ENCODE data around the gene DPH1.

The DPH1 gene

DNA sequence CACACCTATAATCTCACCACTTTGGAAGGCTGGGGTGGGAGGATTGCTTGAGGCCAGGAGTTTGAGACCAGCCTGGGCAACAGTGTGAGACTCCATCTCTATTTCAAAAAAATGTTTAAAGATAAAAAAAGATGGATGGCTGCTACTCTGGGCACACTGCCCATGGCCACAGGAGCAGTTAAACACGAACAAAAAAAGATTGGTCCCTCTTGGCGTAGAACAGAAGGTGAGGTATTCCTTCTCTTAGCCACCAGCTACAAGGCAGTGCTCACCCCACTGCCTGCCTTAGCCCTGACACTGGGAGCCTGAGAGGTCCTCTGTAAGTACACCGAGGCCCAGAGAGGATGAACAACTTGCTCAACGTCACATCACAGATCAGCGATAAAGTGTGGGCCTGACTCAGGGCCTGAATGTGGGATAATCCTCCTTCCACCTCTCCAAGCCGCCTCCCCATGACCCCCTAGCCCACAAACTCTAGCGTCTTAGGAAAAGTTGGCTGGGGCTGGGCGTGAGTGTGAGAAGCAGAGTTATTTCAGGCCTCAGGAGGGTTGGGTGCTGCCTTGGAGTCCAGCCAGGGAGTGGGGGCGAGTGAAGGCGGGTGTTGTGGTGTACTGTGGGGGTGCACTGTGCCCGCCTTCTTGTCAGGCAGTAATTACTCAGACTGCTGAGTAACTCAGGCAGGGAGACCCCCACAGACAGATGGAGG is 2.3 kb upstream of the DPH1 start:
- DNase-seq: no peak

DNA sequence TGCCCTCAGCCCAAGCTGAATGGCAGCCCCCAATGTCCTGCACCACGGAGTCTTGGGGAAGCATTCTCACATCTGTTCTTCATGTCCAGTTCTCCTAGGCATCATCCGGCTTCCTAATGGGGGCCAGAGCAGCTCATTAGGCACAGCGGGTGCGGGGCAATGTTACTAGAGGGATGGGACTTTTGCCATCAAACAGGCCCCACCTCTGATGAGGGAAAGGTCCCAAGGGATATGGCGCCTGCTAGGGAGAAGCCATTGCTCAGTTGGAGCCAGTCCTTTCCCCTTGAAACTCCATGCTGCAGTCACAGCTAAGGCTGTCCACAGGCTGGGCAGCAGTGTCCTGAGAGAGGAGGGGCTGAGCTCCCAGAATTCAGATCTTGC is 1.7 kb upstream of the DPH1 start:
- no peak for DNase-seq

- no peak for DNase-seq
Measured at GRCh38 chr17:2028737-2029136, 1.2 kb upstream of the DPH1 start.

- no peak for DNase-seq
Measured at GRCh38 chr17:2030779-2031163, 818 bp downstream of the DPH1 start.

DNA sequence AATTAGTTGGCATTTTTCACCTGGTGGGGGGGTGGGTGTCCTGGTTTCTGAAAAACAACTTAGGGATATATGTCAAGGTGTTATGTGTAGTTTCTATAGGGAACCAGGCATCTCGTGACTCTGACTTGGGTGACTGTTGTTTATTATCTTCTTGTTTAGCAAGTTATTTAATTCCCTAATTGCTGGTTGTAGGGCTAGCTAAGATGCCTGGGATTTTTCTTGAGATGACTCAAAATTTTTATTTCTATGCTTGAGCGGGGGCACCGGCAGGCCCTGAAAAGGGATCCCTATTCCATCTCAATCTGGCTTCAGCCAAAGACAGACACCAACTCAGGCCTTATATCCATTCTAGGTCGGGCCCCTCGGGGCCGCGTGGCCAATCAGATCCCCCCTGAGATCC is 3.2 kb downstream of the DPH1 start:
- DNase-seq: no peak

DNA sequence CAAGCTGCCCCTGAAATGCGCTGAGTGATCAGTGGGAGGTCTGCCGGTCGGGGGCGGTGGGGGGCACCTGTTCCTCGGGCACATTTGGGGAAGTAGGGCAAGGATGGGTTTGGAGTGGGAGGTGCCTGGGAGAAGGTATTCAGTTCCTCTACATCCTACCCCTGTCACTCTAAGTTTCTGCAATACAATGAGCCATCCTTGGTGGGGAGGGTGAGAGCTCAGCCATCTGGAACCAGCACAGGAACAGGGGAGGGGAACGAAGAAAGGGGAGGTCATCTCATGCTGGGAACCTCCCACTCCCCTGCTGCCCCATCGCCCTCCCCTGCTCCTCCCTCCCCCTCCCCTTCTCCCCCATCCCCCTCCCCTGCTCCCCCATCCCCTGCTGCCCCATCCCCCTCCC is 4.2 kb downstream of the DPH1 start:
- no peak for DNase-seq

DNA sequence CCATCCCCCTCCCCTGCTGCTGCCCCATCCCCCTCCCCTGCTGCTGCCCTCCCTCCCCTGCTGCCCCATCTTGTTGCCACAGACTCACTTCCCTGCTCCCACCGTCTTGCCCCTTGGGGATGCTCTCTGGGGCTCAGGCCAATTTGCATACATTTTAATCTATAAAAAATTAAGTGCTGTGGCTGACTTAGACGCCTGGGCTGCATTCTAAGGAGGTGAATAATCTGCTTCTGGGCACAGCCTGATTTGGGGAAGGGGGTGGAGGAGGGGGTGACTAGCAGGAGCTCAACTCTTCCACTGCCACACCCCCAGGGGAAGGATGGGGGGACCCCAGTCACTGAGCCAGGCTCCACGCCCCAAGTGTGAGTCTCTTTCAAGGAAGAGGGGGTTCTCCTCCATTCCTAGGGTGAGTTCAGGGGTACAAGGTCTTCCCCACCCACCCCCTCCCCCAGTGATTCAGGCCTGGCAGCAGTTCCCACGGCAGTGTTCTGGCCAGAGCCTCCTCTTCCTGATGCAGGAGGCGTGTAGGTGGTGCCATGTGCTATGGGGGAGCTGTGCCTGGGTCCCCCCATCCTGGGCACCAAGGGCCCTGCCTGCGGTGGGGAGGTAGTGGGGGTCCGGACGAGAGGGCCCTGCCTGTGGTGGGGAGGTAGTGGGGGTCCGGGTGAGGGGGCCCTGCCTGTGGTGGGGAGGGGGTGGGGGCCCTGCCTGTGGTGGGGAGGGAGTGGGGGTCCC is 5.0 kb downstream of the DPH1 start:
- DNase-seq: no peak

DNA sequence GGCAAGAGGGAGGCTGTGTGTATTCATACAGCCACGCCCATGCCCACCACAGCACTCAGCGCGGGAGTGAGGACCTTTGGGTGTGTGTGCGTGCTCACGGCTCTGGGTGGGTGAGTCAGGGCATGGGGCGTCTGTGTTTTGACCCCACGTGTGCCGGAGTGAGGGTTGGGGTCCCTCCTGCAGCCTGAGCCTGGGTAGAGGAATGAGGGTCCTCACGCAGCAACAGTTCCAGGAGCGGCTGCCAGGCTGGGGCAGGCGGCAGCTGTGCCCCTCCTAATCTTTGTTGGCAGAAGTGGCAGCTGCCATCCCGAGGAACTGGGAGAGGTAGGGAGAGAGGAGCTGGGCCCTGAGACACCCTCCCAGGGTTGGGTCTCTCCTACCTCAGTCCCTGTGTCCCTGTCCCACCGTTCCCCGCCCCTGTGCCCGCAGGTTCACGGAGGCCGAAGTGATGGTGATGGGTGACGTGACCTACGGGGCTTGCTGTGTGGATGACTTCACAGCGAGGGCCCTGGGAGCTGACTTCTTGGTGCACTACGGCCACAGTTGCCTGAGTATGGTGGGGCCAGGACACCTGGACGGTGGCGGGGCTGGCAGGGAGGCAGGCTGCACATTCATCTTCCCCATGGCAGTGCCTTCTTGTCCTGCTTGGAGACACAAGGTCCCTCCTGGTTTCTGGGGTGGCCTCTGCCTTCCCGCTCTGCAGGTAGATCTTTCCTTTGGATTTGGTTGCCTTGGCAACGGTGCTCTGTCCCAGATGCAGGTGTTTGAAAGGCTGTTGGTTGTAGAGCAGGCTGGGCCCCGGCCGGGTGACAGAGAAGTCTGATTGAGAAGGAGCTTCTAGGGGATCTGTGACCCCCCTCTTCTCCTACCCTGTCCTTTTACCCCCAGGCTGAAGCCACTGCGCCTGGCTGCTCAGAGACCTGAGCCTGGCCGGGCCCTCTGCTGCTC is 5.9 kb downstream of the DPH1 start:
- DNase-seq: no peak

GRCh38 chr17:2037155-2037554 is 7.2 kb downstream of the DPH1 start:
- no peak for DNase-seq

DNA sequence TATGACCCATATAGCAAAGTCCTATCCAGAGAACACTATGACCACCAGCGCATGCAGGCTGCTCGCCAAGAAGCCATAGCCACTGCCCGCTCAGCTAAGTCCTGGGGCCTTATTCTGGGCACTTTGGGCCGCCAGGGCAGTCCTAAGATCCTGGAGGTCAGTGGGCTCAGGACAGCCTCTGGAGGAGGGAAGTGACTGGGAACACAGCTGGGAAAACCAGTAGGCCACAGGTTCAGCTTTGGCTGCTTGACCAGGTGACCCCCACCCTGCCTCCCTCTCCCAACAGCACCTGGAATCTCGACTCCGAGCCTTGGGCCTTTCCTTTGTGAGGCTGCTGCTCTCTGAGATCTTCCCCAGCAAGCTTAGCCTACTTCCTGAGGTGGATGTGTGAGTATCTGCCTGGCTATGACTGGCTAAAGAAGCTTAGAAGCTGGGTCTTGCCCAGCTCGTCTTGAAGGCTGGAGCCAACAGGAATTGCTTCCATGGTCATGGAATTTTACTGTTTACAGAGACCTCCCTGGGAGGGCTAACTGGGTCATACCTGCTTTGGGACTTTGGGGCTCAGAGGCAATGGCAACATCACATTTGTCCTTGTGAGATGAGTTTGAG is 10.4 kb downstream of the DPH1 start:
- DNase-seq: no peak

DNA sequence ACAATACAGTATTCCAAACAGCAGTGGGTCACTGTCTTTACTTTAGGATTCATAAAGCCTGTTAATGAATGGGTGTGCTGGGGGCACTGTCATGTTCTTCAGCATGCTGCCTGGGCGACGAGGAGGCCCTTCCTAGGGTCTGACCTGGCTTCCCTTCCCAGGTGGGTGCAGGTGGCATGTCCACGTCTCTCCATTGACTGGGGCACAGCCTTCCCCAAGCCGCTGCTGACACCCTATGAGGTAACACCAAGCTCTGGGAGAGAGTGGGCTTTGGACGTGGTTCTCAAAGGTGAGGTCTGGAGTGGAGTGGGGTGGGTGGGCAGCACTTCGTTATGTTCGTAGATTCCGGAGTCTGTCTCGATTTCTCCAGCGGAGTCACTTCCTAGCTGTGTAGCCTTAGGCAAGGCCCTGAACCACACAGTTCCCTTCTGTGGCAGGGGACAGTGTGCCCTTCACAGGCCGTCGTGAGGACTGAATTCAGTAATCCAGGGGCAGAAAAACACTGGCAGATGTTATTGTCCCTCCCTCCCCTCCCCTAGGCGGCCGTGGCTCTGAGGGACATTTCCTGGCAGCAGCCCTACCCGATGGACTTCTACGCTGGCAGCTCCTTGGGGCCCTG is 11.1 kb downstream of the DPH1 start:
- DNase-seq: no peak

- DNase-seq: peak; percentile 90
Measured at GRCh38 chr17:2041561-2042389, 11.8 kb downstream of the DPH1 start, which contains the start of gene OVCA2. TSS of gene OVCA2 (plus strand) at chr17:2042022. CDS start at chr17:2042048, 26 bp downstream.

DNA sequence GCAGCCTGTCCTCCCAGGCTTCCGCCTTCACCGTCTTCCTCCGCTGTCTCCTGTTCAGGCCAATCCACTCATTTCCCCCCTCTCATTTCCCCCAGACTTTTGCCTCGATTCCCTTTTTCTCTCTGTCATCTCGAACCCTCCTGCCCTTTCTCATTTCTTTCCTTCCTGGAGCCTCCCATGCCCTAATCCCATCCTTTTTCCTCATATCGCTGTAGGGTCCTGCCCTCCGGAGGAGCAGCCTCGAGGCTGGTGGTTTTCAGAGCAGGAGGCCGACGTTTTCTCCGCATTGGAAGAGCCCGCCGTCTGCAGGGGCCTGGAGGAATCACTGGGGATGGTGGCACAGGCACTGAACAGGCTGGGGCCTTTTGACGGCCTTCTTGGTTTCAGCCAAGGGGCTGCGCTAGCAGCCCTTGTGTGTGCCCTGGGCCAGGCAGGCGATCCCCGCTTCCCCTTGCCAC is 12.5 kb downstream of the DPH1 start:
- DNase-seq: no peak

- DNase-seq: no peak
Measured at GRCh38 chr17:2042933-2043332, 13.0 kb downstream of the DPH1 start.

- DNase-seq: no peak
Measured at GRCh38 chr17:2043785-2044184, 13.8 kb downstream of the DPH1 start.

DNA sequence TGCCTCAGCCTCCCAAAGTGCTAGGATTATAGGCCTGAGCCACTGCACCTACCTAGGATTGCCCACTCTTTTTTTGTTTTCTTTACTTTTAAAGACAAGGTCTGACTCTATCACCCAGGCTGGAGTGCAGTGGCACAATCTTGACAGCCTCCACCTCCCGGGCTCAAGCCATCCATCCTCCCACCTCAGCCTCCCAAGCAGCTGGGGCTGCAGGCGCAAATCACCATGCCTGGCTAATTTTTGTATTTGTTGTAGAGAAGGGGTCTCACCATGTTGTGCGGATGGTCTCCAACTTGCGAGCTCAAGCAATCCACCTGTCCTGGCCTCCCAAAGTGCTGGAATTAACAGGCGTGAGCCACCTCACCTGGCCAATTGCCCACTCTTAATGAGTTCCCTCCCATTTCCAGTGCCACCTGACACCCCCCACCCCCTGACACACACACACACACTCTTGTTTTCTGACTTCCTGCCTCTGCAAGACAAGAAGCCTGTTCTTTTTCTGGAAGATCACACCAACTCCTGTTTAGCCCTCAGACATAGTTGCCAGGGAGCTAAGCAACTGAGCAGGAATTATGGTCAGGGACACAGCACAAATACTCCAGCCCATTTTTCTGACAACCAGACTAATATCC is 14.4 kb downstream of the DPH1 start:
- DNase-seq: no peak

GRCh38 chr17:2047590-2047989 is 17.6 kb downstream of the DPH1 start:
- no peak for DNase-seq

- no peak for DNase-seq
Measured at GRCh38 chr17:2048805-2049204, 18.9 kb downstream of the DPH1 start.

DNA sequence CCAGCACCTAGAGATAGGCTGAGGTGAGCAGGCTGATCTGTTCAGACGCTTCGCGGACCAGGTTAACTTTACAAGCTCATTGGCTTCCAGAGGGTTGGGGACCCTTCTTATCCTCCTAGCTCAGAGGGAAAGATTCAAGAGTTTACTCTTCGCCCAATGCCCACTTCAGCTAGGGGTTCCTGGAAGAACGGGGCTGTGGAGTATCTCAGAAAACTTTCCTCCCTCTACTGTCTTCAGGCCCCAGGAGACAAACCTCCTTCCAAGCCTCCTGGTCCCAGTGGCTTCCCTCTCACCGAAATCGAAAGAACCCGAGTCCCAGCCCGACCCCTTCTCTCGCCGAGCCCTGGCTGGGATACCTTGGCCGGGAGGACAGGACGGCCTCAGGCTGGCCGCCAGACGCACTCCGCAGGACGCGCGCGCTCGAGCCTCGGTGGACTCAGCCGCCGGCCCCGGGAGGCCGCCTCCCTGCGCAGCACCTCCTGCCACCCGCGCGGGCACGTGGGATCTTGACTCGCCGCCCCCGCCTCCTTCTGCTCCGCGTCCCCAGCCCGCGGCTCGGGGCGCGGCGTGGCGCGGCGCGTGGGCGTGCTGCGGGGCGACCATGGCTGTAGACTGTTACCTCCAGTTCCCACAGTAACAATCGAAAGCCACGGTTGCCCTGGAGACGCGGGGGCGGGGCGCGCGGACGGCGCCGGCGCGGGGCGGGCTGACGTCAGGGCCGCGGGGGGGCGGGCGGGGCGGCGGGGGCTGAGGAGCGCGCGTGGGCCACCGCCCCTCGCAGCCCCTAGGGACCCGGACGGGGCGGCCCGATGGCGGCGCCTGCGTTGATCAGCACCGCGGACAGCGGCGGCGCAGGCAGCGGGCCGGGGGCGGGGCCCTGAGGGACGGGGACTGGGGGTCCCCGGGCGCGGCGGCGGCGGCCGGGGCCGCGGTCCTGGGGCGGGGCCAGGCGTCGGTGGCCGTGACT is 19.7 kb downstream of the DPH1 start:
- DNase-seq: peak; percentile 27
